NOMO-1 (cell line): ENCODE data around the gene ZNF407.
A peak's percentile ranks its signal among the peaks of the same experiment; 100 is the strongest.

Experiments used
- DNase-seq, 2 experiments: peaks; one replicate each; lab custom pipeline; 2025; ENCODE audit not compliant: unreplicated experiment in 2 of 2; lab: John Stamatoyannopoulos, UW

ZNF407 gene

DNA sequence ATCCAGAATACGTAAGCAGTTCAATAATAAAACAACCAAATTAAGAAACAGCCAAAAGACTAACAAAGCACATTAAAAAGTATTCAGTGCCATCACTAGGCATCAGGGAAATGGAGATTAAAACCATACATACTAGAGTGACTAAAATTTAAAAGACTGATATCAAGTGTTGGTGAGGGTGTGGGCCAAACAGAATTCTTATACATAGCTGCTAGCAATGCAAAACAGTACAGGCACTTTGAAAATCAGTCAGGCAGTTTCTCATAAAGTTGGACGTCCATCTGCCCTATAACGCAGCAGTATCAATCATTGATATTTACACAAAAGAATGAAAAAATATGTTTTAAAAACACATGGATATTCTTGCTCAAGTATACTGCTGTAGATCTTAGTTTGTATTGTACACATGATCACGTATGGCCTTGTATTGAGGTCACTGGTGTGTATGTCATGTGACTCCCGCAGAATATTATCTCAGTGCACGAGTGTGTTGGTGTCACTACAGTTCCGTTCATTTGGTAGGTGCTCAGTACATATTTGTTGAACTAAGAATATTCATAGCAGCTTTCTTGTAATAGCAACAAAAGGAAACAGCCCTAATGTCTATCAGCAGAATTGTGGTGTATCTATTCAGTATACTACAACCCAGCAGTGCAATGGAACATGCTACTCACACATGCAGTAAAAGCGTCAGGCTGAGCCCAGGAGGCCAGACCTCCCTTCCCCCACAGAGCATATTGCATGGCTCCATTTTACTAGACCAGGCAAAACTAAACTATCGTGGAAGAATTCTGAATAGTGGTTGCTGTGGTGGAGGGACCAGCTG, 28.6 kb downstream of the ZNF407 start:
- DNase-seq = no peak

DNA sequence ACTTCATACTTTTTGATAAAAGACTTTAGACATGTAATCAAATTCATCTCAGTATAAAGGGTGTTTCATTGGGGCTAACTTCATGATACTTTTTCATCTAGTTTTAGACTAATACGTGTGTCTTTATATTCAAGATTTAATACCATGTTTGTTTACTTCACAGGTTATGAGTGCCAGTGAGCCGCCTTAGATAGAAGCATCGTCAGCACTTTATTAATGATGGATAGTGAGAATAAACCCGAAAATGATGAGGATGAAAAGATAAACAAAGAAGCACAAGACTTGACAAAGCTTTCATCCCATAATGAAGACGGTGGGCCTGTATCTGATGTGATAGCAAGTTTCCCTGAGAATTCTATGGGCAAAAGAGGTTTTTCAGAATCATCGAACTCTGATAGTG, 33.1 kb downstream of the ZNF407 start:
- no peak for DNase-seq

DNA sequence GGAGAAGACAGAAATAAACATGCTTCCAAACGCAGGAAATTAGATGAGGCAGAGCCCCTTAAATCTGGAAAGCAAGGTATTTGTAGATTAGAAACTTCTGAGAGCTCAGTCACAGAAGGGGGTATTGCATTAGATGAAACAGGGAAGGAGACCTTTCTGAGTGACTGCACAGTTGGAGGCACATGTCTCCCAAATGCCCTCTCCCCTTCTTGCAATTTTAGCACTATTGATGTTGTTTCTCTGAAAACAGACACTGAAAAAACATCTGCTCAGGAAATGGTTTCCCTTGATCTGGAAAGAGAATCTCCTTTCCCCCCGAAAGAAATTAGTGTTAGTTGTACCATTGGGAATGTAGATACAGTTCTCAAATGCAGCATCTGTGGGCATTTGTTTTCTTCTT, 33.5 kb downstream of the ZNF407 start:
- no peak for DNase-seq

DNA sequence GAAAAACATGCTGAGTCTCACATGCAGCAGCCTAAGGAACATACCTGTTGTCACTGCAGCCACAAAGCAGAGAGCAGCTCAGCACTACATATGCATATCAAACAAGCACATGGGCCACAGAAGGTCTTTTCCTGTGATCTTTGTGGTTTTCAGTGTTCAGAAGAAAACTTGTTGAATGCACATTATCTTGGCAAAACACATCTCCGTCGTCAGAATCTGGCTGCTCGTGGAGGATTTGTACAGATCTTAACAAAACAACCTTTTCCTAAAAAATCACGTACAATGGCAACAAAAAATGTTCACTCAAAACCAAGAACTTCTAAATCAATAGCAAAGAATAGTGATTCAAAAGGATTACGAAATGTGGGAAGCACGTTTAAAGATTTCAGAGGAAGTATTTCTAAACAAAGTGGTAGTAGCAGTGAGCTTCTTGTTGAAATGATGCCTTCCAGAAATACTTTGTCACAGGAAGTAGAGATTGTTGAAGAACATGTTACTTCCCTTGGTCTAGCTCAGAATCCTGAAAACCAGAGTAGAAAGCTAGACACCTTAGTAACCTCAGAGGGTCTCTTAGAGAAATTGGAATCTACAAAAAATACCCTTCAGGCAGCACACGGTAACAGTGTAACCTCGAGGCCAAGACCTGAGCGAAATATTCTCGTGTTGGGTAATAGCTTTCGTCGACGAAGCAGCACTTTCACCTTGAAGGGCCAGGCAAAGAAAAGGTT, 34.1 kb downstream of the ZNF407 start:
- DNase-seq = peak; percentile 15 to 84

DNA sequence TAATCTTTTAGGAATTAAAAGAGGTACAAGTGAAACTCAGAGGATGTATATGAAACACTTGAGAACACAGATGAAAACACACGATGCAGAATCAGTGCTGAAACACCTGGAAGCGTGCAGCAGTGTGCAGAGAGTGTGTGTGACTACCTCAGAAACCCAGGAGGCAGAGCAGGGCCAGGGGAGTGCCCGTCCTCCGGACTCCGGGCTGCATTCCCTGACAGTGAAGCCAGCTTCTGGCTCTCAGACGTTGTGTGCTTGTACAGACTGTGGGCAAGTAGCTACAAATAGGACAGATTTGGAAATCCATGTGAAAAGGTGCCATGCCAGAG, 34.6 kb downstream of the ZNF407 start:
- DNase-seq = no peak

DNA sequence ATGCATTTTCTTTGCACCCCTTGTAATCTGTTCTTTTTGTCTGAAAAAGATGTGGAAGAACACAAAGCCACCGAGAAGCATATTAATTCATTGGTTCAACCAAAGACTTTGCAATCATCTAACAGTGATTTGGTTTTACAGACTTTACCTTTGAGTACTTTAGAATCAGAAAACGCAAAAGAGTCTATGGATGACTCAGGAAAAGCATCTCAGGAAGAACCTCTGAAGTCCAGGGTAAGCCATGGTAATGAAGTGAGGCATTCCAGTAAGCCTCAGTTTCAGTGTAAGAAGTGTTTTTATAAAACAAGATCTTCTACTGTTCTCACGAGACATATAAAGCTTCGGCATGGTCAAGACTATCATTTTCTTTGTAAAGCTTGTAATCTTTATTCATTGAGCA, 35.2 kb downstream of the ZNF407 start:
- no peak for DNase-seq

DNA sequence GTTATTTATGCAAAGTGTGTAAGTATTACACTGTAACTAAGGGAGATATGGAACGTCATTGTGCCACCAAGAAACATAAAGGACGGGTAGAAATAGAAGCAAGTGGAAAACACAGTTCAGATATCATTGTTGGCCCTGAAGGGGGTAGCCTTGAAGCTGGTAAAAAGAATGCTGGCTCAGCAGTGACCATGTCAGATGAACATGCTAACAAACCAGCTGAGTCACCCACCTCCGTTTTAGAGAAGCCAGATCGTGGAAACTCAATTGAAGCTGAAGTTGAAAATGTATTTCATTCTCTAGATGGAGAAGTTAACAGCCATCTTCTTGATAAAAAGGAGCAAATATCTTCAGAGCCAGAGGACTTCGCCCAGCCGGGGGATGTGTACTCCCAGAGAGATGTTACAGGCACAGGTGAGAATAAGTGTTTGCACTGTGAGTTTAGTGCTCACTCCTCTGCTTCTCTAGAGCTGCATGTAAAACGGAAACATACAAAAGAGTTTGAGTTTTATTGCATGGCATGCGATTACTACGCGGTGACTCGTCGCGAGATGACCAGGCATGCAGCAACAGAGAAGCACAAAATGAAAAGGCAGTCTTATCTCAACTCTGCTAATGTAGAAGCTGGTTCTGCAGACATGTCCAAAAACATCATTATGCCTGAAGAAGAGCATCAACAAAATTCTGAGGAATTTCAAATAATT, 36.1 kb downstream of the ZNF407 start:
- no peak for DNase-seq

DNA sequence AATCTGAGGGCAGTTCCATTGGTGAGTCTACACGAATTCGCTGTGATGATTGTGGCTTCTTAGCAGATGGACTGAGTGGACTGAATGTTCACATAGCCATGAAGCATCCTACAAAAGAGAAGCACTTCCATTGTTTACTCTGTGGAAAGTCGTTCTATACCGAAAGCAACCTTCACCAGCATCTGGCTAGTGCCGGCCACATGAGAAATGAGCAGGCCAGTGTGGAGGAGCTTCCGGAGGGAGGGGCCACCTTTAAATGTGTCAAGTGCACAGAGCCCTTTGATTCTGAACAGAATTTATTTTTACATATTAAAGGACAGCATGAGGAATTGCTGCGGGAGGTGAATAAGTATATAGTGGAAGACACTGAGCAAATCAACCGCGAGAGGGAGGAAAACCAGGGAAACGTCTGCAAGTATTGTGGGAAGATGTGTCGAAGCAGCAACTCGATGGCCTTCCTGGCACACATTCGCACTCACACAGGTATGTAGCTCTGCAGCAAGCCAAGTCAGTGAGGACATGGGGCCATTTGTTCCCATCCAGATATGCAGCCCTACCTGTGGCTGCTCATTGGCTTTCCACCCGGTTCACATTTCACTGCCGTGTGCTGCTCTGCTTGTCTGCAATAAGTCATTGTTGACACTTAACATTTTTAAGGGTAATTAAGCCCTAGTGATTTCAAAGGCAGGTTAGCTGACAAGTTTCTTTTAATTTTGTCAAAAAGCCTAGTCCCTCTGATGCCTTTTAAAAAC, 37.7 kb downstream of the ZNF407 start:
- no peak for DNase-seq

DNA sequence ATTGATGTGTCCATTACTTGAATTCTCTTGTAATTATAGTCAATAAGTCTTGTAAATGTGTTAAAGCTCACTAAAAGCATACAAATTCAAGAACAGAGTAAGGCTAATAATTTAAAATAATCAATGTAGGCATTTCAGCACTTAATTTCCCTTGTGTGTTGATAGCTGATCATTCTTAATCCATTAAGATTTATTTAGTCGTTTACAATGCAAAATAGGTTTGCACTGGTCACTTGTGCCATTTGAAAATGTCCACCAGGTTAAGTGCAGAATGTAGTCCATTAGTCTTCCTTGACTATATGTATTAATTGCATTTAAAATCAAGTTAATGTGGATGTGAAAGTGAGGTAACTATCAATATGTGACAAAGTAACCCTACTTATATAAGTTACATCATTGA, 39.4 kb downstream of the ZNF407 start:
- no peak for DNase-seq

DNA sequence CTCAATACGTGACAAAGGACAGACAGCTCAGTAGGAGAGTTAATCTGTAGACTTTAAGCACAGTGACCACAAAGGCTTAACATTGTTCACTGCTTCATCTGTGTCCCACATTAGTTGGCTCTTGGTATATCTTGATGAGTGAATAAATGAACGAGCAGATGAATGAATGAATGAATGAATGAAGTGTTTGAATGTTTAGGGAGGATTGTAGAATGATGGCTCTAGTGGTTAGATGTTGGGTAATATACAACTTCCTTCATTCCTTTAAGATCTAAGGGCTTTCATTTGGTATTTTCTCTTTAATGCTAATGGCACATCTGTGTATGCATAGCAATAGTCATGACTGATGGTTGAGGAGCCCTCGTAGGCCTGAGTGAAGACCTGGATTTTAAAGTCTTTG, 40.5 kb downstream of the ZNF407 start:
- DNase-seq = no peak

DNA sequence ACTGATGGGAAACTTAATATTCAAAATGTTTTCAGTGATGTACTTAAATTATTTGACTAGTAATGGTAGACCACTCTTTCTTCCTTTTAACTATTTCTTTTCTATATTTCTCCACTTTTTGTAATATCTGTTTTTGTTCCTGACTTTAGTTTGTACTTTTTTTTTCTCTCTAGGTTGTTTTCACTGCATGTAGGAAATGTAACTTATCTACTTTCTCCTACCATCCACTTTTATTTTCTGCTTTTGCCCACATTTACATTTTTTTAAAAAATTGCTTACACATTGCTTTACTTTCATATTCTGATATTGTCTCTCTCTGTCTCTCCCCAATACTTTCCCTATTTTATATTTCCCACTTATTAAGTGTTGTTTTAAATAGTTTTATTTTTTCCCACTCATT, 47.0 kb downstream of the ZNF407 start:
- no peak for DNase-seq

DNA sequence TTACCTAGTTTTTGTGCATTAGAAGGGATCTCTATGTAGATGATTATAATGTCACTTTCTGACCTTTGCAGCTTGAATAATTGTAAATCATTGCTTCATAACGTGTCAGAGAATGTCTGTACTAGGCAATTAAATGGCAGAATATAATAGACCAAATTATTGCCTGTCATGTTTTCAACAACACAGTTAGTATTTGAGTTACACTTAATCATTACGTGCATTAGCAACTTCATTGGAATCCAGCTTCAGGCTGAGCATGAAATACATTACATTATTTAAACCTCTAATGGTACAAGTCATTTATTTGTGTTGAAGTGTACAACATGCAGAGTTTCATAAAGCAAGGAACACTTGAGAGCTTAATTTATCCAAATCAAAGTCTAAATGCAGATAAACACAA, 48.0 kb downstream of the ZNF407 start:
- no peak for DNase-seq

DNA sequence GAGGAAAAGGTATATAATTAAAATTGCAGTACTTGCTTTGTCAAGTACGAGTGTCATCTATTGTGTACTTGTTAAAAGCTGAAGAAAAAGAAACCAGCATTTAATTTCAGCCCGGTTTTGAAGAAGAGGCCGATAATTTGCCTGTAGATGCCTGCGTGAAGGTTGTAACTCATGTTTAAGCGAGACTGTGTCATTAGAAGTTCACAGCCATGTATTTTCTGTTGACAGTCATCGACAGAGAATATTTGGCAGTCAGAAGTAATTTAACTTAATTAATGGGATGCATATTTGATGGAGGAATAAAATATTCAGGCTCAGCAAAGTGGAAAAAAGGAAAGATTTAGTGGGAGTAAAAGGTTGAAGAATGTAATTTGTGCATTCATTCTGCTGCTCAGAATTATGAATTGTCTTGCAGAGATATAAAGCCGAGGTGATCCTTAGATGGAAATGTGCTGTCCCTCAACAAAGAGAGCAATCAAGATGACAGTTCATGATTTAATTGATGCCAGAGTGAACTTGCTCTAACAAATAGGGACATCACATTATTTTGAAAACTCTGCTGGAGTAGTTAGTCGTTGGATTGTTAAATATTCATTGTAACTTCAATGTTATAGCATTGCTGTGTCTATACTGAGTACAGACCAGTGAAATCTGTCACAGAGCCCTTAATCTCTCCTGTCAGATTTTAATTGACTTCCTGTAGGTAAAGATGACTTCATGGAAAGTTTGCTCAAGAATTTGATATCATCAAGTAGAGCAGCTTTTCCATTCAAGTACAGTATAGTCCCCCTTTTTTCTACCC, 53.9 kb downstream of the ZNF407 start:
- DNase-seq = no peak

DNA sequence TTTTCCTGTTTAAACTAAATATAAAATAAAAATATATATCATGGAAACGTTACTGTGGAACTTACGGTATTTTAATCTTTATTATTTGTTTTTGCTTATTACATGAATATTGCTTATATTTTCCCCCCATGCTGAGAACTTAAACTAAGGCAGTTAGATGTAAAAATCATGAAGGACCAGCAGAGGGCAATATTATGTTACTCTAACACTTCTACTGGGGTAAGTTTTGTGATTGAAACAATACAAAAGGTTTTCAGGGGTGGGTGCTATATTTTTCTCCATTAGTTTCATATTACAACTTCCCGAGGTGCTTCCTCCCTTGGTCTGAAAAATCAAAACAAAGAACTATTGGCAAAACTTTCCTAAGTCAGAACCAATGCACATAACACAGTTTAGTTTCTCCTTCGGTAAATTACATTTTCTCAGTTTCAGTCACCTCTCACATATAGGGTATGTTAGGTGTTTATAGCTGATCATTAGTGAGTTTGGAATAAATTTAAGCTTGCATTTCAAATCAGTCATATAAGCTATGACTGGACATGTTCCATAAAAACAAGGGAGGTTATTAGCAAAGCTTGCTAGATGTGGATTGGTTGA, 54.8 kb downstream of the ZNF407 start:
- peak; percentile 8 to 25 for DNase-seq

DNA sequence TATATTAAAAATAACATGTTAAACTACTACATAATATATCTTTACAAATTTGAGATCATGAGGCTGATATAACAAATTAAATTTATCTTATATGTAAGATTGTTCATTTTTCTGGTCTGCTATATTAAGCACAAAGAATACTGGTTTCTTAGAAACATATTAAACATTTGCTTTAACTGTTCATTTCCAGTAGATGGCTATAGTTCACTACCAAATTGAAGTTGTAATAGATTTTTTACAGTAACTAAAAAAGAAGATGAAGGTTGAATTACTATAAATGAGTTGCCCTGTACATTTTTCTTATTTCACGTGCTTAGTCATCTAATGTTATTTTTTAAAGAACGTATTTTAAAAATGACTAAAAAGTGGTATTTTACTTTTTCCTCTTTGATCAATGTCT, 57.0 kb downstream of the ZNF407 start:
- peak in 1 of 2 experiments; percentile 39 for DNase-seq

DNA sequence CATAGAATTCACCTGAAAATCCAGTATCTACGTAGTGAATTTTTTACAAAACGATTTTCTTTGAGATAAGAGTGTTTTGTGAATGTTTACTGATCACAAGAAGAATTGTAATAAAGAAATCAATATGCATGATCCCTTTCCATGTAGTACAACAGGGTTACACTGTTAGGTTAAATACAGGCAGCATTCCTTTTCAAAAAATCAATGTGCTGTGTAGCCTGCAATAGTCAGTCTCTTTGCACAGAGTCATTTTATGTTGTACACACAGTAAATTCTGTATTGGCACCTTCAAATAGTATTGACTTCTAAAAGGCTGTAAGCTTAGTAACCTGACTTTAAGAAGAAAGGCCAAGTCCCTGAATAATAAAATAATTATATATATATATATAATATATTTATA, 63.3 kb downstream of the ZNF407 start:
- DNase-seq = no peak

DNA sequence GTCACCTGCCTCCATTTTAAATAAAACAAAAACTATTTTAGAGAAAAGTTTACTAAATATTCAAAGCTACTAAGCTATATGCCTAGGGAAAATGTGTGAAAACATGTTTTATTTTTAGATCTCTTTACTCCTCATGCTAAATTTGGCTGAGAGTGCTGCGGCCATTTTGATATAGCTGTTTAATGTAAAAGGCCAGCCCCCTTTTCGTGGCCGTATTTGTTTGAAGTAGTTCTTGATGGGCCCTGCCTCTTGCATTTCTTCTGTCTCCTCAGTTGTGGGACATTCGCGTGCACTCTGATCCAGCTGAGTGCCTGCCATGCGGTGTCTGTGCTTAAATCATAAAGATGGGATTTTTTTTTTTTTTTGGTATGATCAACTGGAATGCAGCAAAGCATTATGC, 64.0 kb downstream of the ZNF407 start:
- DNase-seq = no peak

DNA sequence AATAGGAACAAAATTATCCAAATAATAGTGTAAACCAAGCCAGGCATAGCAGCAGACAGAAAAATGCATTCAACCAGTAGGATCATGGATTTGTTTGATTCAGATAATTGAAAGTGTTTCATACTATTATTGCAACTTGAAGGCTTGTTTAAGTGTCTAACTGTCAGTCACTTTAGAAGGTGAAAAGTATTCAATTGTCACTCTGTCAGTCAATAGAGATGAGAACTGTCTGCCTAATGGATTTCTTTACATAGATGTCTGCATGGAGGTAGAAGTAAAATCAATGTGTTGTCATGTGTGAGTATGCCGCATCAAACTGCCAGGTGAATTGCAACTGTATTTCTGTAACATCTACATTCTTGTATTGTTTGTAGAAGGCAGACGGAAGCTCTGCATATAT, 65.0 kb downstream of the ZNF407 start:
- no peak for DNase-seq

DNA sequence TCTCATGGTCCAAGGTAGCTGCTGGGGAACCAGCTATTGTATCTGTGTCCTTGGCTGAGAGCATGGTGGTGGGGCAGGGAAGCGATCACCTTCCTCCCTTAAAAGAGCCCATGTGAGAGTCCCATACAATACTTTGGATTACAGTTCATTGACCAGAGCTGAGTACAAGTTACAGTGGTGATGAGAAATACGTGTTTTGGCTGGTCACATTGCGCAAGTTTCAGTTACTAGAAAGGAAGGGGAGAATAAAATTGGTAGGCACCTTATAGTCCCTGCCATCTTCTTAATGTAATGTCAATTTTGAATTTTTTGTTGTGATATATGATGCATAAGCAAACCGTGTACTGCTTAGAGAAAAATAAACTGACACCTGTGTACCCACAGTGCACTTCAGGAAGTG, 67.7 kb downstream of the ZNF407 start:
- no peak for DNase-seq

DNA sequence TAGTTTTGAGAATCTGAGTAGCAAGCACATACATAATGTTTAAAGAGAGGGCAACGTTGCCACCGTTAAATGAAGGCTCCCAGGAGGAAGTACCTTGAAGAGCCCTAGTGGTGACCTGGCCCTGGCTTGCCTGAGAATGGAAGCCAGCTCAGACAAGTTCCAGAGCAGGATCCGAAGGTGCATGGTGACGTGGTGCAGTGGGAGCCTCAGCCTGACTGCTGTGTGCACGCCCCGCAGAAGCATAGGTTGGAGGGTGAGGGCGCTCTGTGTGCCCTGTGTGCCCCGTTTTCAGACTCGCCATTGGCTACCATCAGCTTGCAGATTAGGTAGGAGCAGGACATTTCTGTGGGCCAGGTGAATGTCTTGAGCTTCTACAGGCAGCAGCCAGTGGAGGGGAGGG, 68.2 kb downstream of the ZNF407 start:
- DNase-seq = no peak
